Renal cortex interstitium (tissue), 15 donors: ENCODE measurements around the gene DHX35. TPM values are rescaled to one million over a fixed set of nuclear protein-coding genes. Genes with fewer than 3 reads are reported as not detected.
A peak's percentile ranks its signal among the peaks of the same experiment; 100 is the strongest.

ENCODE experiments used
- DNase-seq, 11 donors: peaks; one replicate each; pipeline ENCODE4 v3.0.0-alpha.2; 2013; ENCODE audit warnings: low read depth in 9 of 11, low spot score in 4 of 11; ENCODE audit errors: extremely low read depth in 1 of 11
- long read RNA-seq, 16 experiments: transcript quantifications; one replicate each; lab custom pipeline, GENCODE V29; 2026
- polyA plus RNA-seq, 3 donors: library from polyadenylated mRNA; unstranded; fragments of 120-200 nt; gene quantifications; one replicate each; pipeline ENCODE4 v1.2.1, GENCODE V29; 2013; ENCODE audit not compliant: insufficient read length in 3 of 3

The DHX35 gene, protein sequence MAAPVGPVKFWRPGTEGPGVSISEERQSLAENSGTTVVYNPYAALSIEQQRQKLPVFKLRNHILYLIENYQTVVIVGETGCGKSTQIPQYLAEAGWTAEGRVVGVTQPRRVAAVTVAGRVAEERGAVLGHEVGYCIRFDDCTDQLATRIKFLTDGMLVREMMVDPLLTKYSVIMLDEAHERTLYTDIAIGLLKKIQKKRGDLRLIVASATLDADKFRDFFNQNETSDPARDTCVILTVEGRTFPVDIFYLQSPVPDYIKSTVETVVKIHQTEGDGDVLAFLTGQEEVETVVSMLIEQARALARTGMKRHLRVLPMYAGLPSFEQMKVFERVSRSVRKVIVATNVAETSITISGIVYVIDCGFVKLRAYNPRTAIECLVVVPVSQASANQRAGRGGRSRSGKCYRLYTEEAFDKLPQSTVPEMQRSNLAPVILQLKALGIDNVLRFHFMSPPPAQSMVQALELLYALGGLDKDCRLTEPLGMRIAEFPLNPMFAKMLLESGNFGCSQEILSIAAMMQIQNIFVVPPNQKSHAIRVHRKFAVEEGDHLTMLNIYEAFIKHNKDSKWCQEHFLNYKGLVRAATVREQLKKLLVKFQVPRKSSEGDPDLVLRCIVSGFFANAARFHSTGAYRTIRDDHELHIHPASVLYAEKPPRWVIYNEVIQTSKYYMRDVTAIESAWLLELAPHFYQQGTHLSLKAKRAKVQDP
- polyA plus RNA-seq: 10 to 100 TPM; 15.8 to 17.2 (median 16.9) TPM
- long read RNA-seq, donor 1, partial matches to known transcripts: 5 of 7 reads
- long read RNA-seq, donor 1, other reads (novel, unspliced or antisense): 0 of 7 reads
- long read RNA-seq, donor 2, partial matches to known transcripts: 0 of 1 reads
- long read RNA-seq, donor 2, other reads (novel, unspliced or antisense): 0 of 1 reads
- long read RNA-seq, donor 3, partial matches to known transcripts: 0 of 1 reads
- long read RNA-seq, donor 3, other reads (novel, unspliced or antisense): 0 of 1 reads
- long read RNA-seq, donor 4, partial matches to known transcripts: 0 of 4 reads
- long read RNA-seq, donor 4, other reads (novel, unspliced or antisense): 0 of 4 reads
- long read RNA-seq, donor 5, partial matches to known transcripts: 0 of 2 reads
- long read RNA-seq, donor 5, other reads (novel, unspliced or antisense): 0 of 2 reads
- long read RNA-seq, donor 6, partial matches to known transcripts: 11 of 12 reads
- long read RNA-seq, donor 6, other reads (novel, unspliced or antisense): 0 of 12 reads
- long read RNA-seq, donor 7, partial matches to known transcripts: 0 of 3 reads
- long read RNA-seq, donor 7, other reads (novel, unspliced or antisense): 0 of 3 reads
- long read RNA-seq, donor 8, partial matches to known transcripts: 0 of 1 reads
- long read RNA-seq, donor 8, other reads (novel, unspliced or antisense): 0 of 1 reads
- long read RNA-seq, donor 9, partial matches to known transcripts: 0 of 2 reads
- long read RNA-seq, donor 9, other reads (novel, unspliced or antisense): 0 of 2 reads
- long read RNA-seq, donor 10, partial matches to known transcripts: 0 of 1 reads
- long read RNA-seq, donor 10, other reads (novel, unspliced or antisense): 0 of 1 reads
- long read RNA-seq, donor 11, partial matches to known transcripts: 13 of 15 reads
- long read RNA-seq, donor 11, other reads (novel, unspliced or antisense): 0 of 15 reads
- long read RNA-seq, donor 12: 0 reads
- long read RNA-seq, donor 13, partial matches to known transcripts: 0 of 1 reads
- long read RNA-seq, donor 13, other reads (novel, unspliced or antisense): 0 of 1 reads
- long read RNA-seq, donor 14, partial matches to known transcripts: 0 of 2 reads
- long read RNA-seq, donor 14, other reads (novel, unspliced or antisense): 0 of 2 reads
- long read RNA-seq, donor 15, partial matches to known transcripts: 0 of 1 reads
- long read RNA-seq, donor 15, other reads (novel, unspliced or antisense): 0 of 1 reads
- long read RNA-seq, donor 16, partial matches to known transcripts: 0 of 6 reads
- long read RNA-seq, donor 16, other reads (novel, unspliced or antisense): 0 of 6 reads

DNA sequence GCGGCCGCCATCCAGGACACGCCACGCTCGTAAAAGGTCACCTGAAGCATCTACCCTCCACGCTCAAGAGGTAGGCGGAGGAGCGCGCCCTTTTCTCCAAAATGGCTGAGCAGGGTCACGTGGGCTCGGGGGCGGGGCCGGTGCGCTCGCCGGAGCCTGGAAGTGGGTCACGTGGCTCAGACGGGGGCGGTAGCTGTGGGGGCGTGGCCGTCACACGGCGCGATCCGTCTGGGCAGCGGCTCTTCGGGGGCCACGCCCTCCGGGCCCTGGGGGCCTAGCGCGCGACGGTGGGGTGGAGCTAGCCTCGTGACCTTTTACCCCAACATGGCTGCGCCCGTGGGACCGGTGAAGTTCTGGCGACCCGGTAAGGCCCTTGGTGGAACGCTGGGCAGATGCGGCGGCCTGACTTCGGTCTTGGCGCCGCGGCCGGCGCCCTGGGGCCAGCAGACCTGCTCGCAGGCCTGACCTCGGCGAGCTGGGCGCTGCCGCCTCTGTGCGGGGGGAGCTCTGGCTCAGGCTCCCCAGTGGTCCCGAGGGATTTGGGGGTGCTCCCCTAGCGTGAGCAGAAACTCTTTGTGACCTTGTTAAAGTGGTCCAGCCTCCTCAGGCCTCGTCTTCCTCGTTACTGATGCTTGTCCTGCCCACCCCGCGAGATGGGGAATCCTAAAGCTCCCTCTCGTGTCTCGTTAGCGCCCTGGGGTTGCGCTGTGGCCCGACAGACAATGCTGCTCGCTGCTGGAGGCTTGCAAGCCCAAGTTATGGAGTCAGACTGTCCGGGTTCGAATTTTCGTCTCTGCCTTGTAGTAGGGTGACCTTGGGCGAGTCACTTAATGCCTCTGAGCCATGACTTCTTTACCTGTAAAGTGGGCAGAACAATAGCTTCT, at the start of gene DHX35:
Gene DHX35 (plus strand): TSS at position 301 of the 884 bp plus-strand sequence. CDS start 24 bp downstream, at position 325.
- peak; percentile 91 to 99 (median 96) for DNase-seq

DNA sequence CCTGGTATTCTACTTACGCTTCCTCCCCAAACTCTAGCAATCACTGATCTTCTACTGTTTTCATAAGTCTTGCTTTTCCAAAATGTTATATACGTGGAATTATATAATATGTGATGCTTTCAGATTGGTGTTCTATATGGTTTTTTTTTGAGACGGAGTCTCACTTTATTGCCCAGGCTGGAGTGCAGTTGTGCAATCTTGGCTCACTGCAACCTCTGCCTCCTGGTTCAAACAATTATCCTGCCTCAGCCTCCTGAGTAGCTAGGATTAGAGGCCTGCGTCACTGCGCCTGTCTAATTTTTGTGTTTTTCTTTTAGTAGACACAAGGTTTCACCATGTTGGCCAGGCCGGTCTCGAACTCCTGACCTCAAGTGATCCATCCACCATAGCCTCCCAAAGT, 46.8 kb upstream of the DHX35 start:
- no peak for DNase-seq

DNA sequence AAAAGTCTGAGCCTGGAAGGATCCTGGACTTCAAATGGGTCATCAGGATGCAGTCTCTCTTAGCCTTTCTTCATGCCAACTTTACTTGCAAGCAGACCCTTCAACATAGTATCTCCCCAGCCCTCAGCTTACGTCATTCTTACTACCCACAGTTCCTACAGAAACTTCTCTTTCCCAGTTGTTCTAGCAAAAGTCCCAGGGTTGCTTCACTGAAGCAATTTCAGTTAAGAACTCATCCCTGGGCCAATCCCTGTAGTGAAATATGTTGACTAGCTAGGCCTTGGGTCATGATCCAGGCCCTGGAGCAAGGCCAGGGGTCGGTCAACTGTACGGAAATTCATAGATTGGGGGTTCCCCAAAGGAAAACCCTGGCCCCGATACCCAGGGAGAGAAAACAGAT, 44.5 kb upstream of the DHX35 start:
- DNase-seq: no peak

DNA sequence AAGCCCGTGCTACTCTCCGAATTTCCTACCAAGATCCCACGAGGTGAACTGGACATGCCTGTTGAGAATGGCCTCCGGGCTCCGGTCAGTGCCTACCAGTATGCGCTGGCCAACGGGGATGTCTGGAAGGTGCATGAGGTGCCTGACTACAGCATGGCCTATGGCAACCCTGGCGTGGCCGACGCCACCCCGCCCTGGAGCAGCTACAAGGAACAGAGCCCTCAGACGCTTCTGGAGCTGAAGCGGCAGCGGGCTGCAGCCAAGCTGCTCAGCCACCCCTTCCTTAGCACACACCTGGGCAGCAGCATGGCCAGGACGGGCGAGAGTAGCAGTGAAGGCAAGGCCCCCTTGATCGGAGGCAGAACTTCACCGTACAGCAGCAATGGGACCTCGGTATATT, 44.0 kb upstream of the DHX35 start:
- DNase-seq: no peak

DNA sequence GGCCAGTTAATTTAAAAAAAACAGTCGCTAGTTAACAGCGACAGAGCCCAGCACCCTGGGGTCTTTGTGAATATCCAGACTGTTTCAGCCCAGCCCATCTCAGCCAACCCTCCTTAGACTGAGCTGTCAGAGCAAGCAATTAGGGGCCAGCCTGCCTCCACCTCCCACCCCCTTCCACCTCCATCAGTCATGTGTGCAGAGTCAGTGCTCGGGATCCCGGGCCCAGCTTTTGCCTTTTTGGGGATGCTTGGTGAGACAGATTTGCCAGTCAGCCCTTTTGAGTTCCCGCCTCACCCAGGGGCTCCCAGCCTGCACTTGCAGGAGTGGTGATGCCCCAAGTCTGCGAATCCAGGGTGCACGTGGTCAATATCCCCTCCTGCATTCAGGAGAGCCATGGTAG, 42.5 kb upstream of the DHX35 start:
- DNase-seq: no peak

DNA sequence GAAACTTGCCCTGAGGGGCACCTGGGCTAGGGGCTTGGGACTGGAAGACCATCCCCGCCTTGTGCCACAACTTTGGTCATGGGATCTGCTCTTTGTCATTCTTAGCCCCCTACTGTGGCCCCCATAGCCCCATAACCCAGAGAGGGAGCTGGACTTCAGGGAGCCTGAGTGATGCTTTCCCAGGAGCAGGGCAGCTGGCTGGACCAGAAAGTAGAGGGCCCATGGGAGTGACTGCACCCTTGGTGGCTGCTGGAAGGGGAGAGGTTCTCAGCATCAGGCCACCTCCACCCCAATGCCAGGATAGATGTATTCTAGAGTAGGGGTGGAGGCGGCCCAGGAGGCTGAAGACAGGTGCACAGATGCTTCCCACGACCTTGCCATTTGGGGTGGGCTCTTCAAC, 41.7 kb upstream of the DHX35 start:
- DNase-seq: no peak

DNA sequence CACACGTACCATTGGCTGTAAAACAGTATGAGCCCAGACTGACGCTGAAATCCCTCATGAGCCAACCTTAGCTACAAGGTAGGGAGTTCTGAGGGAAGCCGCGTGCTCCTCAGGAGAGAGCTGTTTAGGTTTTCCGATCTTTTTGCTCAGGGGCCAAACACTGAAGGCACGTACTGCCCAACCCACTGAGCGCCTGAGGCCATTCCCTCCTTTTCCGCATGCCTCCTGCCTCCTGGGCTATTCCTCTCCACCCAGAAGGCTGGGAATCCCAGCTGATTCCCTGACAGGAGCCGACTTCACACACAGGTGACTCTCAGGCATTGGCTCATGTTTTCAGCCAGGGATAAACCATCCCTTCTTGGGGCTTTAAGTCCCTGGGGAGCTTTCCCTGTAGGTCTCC, 41.3 kb upstream of the DHX35 start:
- DNase-seq: no peak

DNA sequence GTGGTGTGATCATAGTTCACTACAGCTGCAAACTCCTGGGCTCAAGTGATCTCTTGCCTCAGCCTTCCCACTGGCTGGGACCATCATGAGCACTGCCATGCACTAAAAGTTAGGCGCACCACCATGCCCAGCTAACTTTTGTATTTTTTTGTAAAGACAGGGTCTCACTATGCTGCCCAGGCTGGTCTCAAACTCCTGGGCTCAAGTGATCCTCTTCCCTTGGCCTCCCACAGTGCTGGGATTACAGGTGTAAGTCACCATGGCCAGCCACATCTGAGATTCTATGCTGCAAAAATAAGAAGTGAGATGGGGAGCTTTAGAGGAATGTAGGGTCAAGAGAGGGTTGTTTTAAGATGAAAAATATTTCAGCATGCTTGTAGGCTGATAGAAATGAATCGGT, 37.4 kb upstream of the DHX35 start:
- no peak for DNase-seq

DNA sequence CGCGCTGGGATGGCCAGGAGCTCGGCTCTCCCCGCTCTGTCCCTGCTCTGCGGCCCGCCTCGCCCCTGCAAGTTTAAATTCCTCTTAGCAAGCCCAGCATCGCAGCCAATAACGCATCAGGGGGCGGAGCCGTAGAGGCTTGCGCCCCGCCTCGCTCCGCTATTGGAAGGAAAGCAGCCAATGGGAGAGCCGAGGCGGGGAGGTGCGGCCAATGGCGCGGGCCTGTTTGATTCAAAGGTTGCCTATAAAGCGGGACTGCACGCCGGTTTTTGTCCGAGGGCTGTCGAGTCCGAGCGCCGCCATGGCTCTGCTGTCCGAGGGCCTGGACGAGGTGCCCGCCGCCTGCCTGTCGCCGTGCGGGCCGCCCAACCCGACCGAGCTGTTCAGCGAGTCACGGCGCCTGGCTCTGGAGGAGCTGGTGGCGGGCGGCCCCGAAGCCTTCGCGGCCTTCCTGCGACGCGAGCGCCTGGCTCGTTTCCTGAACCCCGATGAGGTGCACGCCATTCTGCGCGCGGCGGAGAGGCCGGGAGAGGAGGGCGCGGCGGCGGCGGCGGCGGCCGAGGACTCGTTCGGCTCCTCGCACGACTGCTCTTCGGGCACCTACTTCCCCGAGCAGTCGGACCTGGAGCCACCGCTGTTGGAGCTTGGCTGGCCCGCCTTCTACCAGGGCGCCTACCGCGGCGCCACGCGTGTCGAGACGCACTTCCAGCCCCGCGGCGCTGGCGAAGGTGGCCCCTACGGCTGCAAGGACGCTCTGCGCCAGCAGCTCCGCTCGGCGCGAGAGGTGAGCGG, 35.8 kb upstream of the DHX35 start, which contains the start of gene FAM83D:
Gene FAM83D (plus strand): TSS at position 276 of the 792 bp plus-strand sequence. CDS start 26 bp downstream, at position 302.
- peak; percentile 86 to 96 (median 94) for DNase-seq

DNA sequence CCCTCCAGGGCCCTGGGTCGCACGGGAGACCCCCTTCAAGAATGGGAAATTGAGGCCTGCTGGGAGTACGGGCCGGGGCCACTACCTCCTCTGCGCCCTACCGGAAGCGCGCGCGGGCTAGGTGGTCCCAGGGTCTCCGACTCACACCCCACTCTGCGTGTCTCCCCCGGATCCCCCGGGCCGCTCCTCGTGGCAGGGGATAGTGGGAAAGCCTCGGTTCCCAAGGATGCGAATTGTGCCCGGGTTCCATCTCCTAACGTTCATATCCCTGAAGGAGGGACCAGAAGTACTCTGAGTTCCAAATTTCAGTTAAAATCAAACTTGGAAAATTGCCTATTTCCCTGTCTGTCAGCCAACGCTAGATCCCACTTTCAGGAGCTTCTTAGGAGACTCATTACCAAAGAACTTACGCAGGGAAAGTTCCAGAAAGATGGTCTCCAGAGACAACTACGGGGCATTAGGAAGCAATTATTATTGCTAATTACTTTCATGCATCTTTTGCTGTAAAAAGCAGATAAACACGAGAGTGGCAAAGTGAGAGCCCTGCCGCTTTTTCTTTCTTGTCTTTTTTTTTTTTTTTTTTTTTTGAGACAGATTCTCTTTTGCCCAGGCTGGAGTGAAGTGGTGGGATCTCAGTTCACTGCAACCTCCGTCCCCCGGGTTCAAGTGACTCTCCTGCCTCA, 35.1 kb upstream of the DHX35 start:
- no peak for DNase-seq

DNA sequence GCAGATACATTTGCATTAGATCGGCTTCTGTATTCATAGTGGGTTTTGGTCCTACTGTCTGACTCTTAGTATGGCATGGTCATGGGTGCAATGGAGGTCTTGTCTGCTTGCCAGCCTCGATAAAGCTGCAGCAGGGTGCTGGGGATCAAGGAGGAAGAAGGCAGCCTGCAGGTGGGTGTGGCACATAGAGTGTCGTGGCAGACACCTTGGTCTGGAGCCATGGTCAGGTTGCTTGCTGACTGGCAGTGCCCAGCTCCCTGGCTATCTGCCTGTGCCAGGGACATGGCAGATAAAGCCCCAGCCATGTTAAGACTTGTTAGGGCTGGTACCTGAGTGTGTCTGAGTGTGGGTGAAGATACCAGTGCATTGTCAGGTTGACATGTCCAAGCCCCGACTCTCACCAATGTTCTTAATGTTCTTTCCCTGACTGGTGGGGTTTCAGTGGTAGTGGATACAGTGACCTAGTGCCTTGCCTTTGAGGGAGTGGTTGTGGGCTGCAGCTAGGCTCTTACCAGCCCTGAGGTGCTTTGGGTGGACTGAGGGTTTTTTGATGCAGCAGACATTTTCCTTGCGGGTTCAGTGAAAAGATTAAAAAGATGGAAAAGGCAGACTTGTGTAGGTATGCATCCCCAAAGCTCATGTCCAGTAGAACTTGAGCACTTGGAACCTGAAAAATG, 34.1 kb upstream of the DHX35 start:
- no peak for DNase-seq

DNA sequence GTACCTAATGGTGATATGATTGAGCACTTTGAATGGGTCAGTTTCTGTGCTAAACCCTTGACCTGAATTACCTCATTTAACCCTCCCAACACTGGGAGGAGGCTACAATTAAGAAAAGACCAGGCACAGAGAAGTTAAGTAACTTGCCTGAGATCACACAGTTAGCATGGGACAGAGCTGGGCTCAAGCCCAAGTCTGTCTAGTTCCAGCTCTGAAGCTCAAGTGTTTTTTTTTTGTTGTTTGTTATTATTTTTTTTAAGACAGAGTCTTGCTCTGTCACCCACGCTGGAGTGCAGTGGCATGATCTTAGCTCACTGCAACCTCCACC, 31.9 kb upstream of the DHX35 start:
- DNase-seq: no peak

DNA sequence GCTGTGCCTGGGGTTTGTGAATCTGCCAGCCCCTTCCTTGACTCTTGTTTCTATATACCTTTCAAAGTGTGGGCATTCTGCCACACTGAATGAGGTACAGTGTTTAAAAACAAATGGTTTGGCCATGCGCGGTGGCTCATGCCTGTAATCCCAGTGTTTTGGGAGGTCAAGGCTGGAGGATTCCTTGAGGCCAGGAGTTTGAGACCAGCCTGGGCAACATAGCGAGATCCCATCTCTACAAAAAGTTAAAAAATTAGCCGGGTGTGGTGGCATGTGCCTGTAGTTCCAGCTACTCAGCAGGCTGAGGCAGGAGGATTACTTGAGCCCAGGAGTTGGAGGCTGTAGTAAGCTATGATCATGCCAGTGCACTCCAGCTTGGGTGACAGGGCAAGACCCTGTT, 30.2 kb upstream of the DHX35 start:
- no peak for DNase-seq

DNA sequence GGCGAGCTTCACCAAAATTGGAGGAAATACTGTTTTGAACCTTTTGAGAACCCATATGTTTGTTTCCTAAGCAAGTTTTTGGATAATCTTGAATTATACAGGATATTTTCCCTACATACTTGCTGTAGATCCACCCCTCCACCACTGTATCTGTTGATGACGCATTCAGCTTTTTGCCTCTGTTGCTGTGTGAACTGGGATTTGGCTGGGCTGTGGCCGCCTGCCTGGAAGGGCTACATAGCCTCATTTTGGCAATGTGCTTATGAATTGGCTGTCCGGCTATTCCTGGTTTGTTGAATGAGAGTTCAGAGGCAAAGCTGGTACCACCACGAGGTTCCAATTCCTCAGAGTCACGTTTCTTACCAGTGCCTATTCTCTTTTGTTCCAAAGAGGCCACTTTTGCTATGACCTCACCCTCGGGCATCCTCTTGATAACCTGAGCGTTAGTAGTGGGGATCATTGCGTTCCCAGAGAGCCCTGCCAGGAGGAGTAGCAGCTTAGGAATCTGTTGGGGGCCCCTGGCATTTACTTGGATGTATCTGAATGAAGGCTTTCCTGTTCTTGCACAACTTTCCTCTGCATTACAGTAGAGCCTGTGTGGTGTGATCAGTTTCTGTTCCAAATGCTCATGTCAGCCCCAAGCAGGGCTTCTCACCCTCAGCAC, 29.6 kb upstream of the DHX35 start:
- no peak for DNase-seq

DNA sequence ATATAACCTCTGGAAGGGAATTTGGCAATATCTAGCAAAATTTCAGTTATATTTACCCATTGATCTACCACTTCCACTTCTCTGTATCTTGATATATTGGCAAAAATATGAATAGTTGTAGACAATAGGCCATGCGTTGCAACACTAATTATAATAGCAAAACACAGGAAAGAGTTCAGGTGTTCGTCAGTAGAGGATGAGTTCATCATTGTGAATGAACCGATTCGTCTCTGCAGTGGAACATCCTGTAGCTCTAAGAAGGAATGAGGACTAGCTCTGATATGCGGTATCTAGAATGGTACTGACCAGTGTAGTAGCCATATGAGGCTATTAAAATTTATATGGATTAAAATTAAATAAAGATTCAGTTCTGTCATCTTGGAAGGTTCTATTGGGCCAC, 27.6 kb upstream of the DHX35 start:
- no peak for DNase-seq
